ENCODE data around the gene CRLF1.

The CRLF1 gene

GRCh38 chr19:18559685-18560084, 46.9 kb downstream of the CRLF1 start:
- DNase-seq (ENCODE audit: low read depth in 1 of 2, low spot score in 1 of 2) = no peak

DNA sequence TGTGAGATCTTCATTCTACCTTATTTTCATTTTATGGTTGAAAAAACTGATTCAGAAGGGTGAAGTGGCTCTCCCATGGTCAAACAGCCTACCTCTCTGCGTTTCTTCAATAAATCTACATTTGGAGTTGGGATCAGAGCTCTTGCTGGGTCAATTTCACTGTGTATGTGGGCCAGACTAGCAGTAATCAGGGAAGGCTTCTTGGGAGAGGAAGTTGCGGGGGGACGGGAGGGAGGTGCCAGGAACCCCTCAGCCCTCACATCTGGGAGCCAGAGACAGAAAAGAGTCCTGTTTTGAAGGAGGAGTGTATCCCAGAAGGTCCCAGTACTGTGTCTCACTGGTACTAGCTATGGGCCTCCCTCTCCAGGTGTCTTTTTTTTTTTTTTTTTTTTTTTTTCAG, 48.0 kb downstream of the CRLF1 start:
- no peak for DNase-seq (ENCODE audit: low read depth in 1 of 2, low spot score in 1 of 2)

DNA sequence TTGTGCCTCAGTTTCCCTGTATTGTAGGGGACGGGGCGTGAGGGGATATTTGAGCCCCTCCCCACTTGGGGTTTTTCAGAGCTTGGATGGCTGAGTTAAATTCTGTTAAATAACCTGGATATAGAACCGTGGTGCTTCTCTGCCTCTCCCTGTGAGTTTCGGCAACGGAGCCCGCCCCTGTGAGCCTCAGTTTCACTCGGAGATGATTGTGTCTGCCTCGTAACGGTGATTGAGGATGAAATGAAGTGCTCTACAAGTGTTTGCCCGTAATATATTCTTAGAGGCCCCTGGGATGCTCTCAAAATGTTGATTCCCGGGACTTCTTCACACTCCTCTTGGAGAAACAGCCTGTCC, 48.4 kb downstream of the CRLF1 start:
- DNase-seq (ENCODE audit: low read depth in 1 of 2, low spot score in 1 of 2) = no peak

GRCh38 chr19:18557411-18558201, 49.0 kb downstream of the CRLF1 start, which contains the start of gene KXD1:
Gene KXD1, plus strand, starts transcription at chr19:18557870. Its CDS starts 4,187 bp downstream, at chr19:18562057.
- DNase-seq (ENCODE audit: low read depth in 1 of 2, low spot score in 1 of 2) = peak; percentile 91 to 99

DNA sequence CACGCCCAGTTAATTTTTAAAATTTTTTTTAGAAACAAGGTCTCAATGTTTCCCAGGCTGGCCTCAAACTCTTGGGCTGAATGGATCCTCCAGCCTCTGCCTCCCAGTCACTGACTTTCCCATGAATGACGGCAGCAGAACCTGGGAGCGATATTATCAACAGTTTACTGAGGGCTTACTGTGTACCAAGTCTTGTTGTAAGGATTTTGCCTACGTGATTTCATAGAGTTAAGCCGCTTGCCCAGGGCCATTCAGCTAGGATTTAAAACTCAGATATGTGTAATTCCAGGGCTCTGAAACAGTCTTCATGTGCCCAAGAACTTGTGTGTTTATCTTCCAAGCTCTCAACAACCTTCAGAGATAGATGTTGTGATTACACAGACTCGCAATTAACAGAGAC, 55.0 kb downstream of the CRLF1 start:
- no peak for DNase-seq (ENCODE audit: low read depth in 1 of 2, low spot score in 1 of 2)

DNA sequence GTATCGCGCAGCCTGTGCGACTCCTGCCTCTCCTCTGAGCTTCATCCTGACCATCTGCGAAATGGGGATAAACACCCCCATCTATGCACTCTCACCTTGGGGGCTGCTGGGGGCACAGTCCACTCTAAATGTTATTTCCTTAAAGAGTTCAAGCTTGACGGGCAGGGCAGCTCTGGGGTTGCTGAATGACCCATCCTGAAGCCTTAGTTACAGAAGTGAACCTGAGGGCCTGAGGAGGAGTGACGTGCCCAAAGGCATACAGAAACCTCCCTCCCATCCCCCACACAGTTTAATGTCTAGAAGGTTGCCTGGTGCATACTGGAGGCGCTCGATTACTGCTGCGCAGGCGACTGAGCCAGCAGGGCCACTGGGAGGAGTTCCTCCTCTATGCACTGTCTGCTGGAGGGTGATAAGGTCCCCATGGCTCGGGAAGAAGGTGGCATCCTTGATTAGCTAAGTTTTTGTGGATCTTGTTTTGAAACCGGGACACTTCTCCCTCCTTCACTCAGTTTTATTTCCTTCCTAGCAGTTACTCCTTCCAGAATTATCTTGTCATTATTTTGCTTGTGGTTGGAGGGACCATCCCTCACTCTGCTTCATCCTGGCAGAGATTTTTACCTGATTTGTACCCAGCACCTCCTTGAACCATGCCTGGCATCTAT, 62.7 kb downstream of the CRLF1 start:
- peak; percentile 40 to 79 for DNase-seq (ENCODE audit: low read depth in 1 of 2, low spot score in 1 of 2)

All from activated CD4-positive, alpha-beta T cell treated with anti-CD3 and anti-CD28 coated beads, Interleukin-2, amount 50 U/mL, for 24 hours (primary cell).